ENCODE results near the gene AVPI1. TPM values are rescaled to one million over a fixed set of nuclear protein-coding genes. Genes with fewer than 3 reads are reported as not detected.

Gene AVPI1
- total and polyA plus RNA-seq, 2 of the 13 experiments (the other 11 are each of a cell fraction or from before 2014, with no cell fraction given): 39.8 to 61.2 TPM

DNA sequence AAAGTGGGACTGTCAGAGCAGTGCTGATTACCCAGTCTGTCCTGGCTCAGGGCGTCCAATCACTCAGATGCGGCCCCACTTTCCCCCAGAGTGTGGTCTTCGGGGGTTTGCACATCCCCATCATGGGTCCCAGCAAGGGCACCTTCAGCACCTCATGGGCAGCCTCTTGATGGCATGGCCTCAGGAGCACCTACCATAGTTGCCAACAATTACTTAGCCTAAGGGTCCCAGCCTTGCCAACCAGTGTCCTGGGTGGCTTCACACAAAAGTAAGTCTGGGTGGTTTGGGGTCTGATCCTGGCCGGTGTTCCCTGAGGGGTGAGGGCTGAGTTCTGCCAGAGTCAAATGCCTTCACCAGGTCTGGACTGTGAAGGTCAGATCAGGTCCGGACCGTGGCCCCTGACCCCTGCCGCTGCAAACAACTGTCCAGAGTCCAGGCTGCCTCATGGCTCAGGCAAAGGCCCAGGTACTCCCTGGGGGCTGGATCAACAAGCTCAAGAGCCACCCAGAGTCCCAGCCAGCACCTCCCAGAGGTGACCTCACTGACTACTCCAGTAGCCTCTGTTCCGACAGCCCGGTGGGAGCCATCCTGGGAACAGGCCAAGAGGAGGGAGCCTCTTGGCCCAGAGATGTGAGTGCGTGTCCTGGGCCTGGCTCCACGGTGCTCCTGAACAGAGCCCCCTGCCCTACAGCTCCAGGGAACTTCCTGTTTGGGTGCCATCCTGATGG, 20.3 kb upstream of the AVPI1 start (continued):
- TF ChIP-seq, protein P1, sequence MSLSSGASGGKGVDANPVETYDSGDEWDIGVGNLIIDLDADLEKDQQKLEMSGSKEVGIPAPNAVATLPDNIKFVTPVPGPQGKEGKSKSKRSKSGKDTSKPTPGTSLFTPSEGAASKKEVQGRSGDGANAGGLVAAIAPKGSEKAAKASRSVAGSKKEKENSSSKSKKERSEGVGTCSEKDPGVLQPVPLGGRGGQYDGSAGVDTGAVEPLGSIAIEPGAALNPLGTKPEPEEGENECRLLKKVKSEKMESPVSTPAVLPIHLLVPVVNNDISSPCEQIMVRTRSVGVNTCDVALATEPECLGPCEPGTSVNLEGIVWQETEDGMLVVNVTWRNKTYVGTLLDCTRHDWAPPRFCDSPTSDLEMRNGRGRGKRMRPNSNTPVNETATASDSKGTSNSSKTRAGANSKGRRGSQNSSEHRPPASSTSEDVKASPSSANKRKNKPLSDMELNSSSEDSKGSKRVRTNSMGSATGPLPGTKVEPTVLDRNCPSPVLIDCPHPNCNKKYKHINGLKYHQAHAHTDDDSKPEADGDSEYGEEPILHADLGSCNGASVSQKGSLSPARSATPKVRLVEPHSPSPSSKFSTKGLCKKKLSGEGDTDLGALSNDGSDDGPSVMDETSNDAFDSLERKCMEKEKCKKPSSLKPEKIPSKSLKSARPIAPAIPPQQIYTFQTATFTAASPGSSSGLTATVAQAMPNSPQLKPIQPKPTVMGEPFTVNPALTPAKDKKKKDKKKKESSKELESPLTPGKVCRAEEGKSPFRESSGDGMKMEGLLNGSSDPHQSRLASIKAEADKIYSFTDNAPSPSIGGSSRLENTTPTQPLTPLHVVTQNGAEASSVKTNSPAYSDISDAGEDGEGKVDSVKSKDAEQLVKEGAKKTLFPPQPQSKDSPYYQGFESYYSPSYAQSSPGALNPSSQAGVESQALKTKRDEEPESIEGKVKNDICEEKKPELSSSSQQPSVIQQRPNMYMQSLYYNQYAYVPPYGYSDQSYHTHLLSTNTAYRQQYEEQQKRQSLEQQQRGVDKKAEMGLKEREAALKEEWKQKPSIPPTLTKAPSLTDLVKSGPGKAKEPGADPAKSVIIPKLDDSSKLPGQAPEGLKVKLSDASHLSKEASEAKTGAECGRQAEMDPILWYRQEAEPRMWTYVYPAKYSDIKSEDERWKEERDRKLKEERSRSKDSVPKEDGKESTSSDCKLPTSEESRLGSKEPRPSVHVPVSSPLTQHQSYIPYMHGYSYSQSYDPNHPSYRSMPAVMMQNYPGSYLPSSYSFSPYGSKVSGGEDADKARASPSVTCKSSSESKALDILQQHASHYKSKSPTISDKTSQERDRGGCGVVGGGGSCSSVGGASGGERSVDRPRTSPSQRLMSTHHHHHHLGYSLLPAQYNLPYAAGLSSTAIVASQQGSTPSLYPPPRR (CRISPR knock-in tag; IDR thresholded peaks at IDR 0.05; ENCODE audit: borderline replicate concordance): no peak; the same call in 1 of the 2 replicates
- TF ChIP-seq SMC3 (IDR thresholded peaks at IDR 0.05; ENCODE audit: low read length): no peak
- TF ChIP-seq, protein P2, sequence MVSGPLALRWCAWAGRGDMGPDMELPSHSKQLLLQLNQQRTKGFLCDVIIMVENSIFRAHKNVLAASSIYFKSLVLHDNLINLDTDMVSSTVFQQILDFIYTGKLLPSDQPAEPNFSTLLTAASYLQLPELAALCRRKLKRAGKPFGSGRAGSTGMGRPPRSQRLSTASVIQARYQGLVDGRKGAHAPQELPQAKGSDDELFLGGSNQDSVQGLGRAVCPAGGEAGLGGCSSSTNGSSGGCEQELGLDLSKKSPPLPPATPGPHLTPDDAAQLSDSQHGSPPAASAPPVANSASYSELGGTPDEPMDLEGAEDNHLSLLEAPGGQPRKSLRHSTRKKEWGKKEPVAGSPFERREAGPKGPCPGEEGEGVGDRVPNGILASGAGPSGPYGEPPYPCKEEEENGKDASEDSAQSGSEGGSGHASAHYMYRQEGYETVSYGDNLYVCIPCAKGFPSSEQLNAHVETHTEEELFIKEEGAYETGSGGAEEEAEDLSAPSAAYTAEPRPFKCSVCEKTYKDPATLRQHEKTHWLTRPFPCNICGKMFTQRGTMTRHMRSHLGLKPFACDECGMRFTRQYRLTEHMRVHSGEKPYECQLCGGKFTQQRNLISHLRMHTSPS (CRISPR knock-in tag; IDR thresholded peaks at IDR 0.05; ENCODE audit: low read depth): peak; percentile 58; the same call in 1 of the 2 replicates
- TF ChIP-seq ZNF121 (CRISPR knock-in tag; IDR thresholded peaks at IDR 0.05): peak; percentile 11; the same call in 1 of the 2 replicates
- TF ChIP-seq NFYB (CRISPR knock-in tag; IDR thresholded peaks at IDR 0.05): no peak
- no peak; the same call in 1 of the 2 replicates for TF ChIP-seq CAMTA2 (CRISPR knock-in tag; IDR thresholded peaks at IDR 0.05; ENCODE audit: borderline replicate concordance)
- TF ChIP-seq ZNF615 (CRISPR knock-in tag; IDR thresholded peaks at IDR 0.05; ENCODE audit: borderline replicate concordance): no peak
- no peak for TF ChIP-seq KLF9 (CRISPR knock-in tag; IDR thresholded peaks at IDR 0.05; ENCODE audit: low read depth)
- TF ChIP-seq MAFF (IDR thresholded peaks at IDR 0.05; ENCODE audit: low read depth, low read length): no peak
- TF ChIP-seq PRPF4 (IDR thresholded peaks at IDR 0.05; ENCODE audit: low read depth, low read length, poor library complexity, severe bottlenecking): no peak
- no peak for TF ChIP-seq NFIB (CRISPR knock-in tag; IDR thresholded peaks at IDR 0.05; ENCODE audit: borderline replicate concordance)
- TF ChIP-seq, protein P3, sequence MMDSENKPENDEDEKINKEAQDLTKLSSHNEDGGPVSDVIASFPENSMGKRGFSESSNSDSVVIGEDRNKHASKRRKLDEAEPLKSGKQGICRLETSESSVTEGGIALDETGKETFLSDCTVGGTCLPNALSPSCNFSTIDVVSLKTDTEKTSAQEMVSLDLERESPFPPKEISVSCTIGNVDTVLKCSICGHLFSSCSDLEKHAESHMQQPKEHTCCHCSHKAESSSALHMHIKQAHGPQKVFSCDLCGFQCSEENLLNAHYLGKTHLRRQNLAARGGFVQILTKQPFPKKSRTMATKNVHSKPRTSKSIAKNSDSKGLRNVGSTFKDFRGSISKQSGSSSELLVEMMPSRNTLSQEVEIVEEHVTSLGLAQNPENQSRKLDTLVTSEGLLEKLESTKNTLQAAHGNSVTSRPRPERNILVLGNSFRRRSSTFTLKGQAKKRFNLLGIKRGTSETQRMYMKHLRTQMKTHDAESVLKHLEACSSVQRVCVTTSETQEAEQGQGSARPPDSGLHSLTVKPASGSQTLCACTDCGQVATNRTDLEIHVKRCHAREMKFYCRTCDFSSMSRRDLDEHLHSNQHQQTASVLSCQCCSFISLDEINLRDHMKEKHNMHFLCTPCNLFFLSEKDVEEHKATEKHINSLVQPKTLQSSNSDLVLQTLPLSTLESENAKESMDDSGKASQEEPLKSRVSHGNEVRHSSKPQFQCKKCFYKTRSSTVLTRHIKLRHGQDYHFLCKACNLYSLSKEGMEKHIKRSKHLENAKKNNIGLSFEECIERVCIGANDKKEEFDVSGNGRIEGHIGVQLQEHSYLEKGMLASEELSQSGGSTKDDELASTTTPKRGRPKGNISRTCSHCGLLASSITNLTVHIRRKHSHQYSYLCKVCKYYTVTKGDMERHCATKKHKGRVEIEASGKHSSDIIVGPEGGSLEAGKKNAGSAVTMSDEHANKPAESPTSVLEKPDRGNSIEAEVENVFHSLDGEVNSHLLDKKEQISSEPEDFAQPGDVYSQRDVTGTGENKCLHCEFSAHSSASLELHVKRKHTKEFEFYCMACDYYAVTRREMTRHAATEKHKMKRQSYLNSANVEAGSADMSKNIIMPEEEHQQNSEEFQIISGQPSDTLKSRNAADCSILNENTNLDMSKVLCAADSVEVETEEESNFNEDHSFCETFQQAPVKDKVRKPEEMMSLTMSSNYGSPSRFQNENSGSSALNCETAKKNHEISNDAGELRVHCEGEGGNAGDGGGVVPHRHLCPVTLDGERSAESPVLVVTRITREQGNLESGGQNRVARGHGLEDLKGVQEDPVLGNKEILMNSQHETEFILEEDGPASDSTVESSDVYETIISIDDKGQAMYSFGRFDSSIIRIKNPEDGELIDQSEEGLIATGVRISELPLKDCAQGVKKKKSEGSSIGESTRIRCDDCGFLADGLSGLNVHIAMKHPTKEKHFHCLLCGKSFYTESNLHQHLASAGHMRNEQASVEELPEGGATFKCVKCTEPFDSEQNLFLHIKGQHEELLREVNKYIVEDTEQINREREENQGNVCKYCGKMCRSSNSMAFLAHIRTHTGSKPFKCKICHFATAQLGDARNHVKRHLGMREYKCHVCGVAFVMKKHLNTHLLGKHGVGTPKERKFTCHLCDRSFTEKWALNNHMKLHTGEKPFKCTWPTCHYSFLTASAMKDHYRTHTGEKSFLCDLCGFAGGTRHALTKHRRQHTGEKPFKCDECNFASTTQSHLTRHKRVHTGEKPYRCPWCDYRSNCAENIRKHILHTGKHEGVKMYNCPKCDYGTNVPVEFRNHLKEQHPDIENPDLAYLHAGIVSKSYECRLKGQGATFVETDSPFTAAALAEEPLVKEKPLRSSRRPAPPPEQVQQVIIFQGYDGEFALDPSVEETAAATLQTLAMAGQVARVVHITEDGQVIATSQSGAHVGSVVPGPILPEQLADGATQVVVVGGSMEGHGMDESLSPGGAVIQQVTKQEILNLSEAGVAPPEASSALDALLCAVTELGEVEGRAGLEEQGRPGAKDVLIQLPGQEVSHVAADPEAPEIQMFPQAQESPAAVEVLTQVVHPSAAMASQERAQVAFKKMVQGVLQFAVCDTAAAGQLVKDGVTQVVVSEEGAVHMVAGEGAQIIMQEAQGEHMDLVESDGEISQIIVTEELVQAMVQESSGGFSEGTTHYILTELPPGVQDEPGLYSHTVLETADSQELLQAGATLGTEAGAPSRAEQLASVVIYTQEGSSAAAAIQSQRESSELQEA (CRISPR knock-in tag; IDR thresholded peaks at IDR 0.05; ENCODE audit: not compliant biosample characterization): no peak
- no peak for TF ChIP-seq FOSL1 (CRISPR knock-in tag; IDR thresholded peaks at IDR 0.05; ENCODE audit: borderline replicate concordance)
- no peak for TF ChIP-seq ZNF543 (CRISPR knock-in tag; IDR thresholded peaks at IDR 0.05)

Measured in HepG2 (cell line).